Caco-2 (cell line): ENCODE measurements around the gene C5orf24. TPM values are rescaled to one million over a fixed set of nuclear protein-coding genes. Genes with fewer than 3 reads are reported as not detected.
"Not testable (repeated sequence)": the region's sequence is repeated elsewhere in the genome, so short reads cannot be mapped to it uniquely, and the experiment has no call there.

Source experiments
- BruUV-seq: library from RNA; stranded (reverse); fragments of 400-500 nt; replicated peaks from 2 replicates; lab custom pipeline; 2021; lab: Mats Ljungman, UMichigan
- CTCF ChIA-PET: fragments of 300-600 bp; sonication (Branson Sonifier 250); formaldehyde crosslinking; loops from one replicate; lab custom pipeline; 2022; ENCODE audit warnings: antibody characterized with exemption; lab: Charles Lee
- POLR2A ChIA-PET: fragments of 300-600 bp; sonication (Branson Sonifier 250); formaldehyde crosslinking; loops from one replicate; lab custom pipeline; 2022; ENCODE audit warnings: antibody characterized with exemption; lab: Charles Lee
- DNase-seq, 2 experiments: peaks; one replicate each; pipeline versions ENCODE4 v3.0.0 to v3.0.0-alpha.2; 2020 to 2022
- H3K27me3 ChIP-seq: replicated peaks from 2 replicates; pipeline ENCODE4 v1.6.0; 2011; ENCODE audit warnings: low read length; ENCODE audit not compliant: control insufficient read depth, insufficient read depth
- H3K36me3 ChIP-seq: 2 replicates; pipeline ENCODE4 v1.5.1; 2011; ENCODE audit warnings: low read length; ENCODE audit not compliant: control insufficient read depth, insufficient read depth
- H3K4me1 ChIP-seq: fragments of 250-450 bp; sonication (Bioruptor Pico); 2 replicates; pipeline ENCODE4 v1.5.1; 2020; ENCODE audit warnings: mild to moderate bottlenecking
- H3K4me3 ChIP-seq: 2 replicates; pipeline ENCODE4 v1.5.1; 2011; ENCODE audit warnings: low read depth, mild to moderate bottlenecking, control low read depth, low read length
- H3K9me3 ChIP-seq: fragments of 250-450 bp; sonication (Bioruptor Pico); 2 replicates; pipeline ENCODE4 v1.5.1; 2020; ENCODE audit warnings: mild to moderate bottlenecking, moderate library complexity
- H3K27ac Mint-ChIP-seq: one replicate; pipeline ENCODE4 v1.8.0; 2022; ENCODE audit warnings: mixed read lengths; ENCODE audit not compliant: unreplicated experiment
- H3K27me3 Mint-ChIP-seq: one replicate; pipeline ENCODE4 v1.8.0; 2022; ENCODE audit warnings: mixed read lengths; ENCODE audit not compliant: insufficient read depth, unreplicated experiment
- H3K36me3 Mint-ChIP-seq: one replicate; pipeline ENCODE4 v1.8.0; 2022; ENCODE audit warnings: mild to moderate bottlenecking, mixed read lengths; ENCODE audit not compliant: insufficient read depth, unreplicated experiment
- H3K4me1 Mint-ChIP-seq: one replicate; pipeline ENCODE4 v1.8.0; 2022; ENCODE audit warnings: low read depth, mixed read lengths; ENCODE audit not compliant: unreplicated experiment
- H3K4me3 Mint-ChIP-seq: one replicate; pipeline ENCODE4 v1.8.0; 2022; ENCODE audit warnings: mild to moderate bottlenecking, moderate library complexity, mixed read lengths; ENCODE audit not compliant: unreplicated experiment
- H3K9me3 Mint-ChIP-seq: one replicate; pipeline ENCODE4 v1.8.0; 2022; ENCODE audit warnings: mixed read lengths; ENCODE audit not compliant: unreplicated experiment
- CTCF ChIP-seq, 2 experiments: fragments of 200-600 bp in 1 of 2; IDR thresholded peaks; 1 replicate in 1 of 2; 2 replicates in 1 of 2; pipeline versions ENCODE4 v1.5.1 to v1.8.0; 2011 to 2022; ENCODE audit warnings: antibody characterized with exemption in 1 of 2, control low read depth in 1 of 2, inconsistent platforms in 1 of 2, low read depth in 1 of 2, low read length in 1 of 2, mild to moderate bottlenecking in 1 of 2, moderate library complexity in 1 of 2; ENCODE audit not compliant: insufficient read depth in 1 of 2, severe bottlenecking in 1 of 2, unreplicated experiment in 1 of 2
- intact Hi-C: fragments of 100-400 bp; cut with micrococcal nuclease; formaldehyde crosslinking; loops from one replicate; pipeline ENCODE4 v1.10.0; 2022; ENCODE audit not compliant: unreplicated experiment
- total RNA-seq: library from RNA; stranded (reverse); gene quantifications from 2 replicates; pipeline ENCODE4 v1.2.3, GENCODE V29; 2022

Gene C5orf24
- total RNA-seq, 1 experiment from 2014 or later: 48.7 TPM

- POLR2A ChIA-PET: interaction anchor here (0.9 kb wide), 1 partner anchor 58 kb away, joined by 3 read pairs; no protein-coding TSS in a partner anchor
- Mint-ChIP-seq H3K36me3 (peaks cover 61% of the 10 kb centered on the region), H3K4me3 (peak overlapping the region; percentile 97), H3K27ac (peak overlapping the region; percentile 97), H3K9me3 (no peaks in the 10 kb centered on the region), H3K4me1 (peaks cover 6% of the 10 kb centered on the region), H3K27me3 (no peaks in the 10 kb centered on the region)
- no peak for DNase-seq
- BruUV-seq: TSS peak; percentile 70
- intact Hi-C loops: loop anchor here (1.0 to 2.0 kb wide), 3 partner anchors 28 to 88 kb away; partner anchors contain the start of genes DDX46, PCBD2 and TXNDC15
- CTCF ChIA-PET: interaction anchor here (1.6 kb wide), 1 partner anchor 58 kb away, joined by 4 read pairs; the partner anchor contains the start of gene PCBD2
- Histone ChIP-seq H3K9me3 (no peaks in the 10 kb centered on the region), H3K27me3 (no peaks in the 10 kb centered on the region), H3K36me3 (no peaks in the 10 kb centered on the region; the same call in 1 of the 2 replicates), H3K4me3 (peak overlapping the region; percentile 96), H3K4me1 (peaks cover 9% of the 10 kb centered on the region; the same call in 1 of the 2 replicates)
- no peak for TF ChIP-seq CTCF (IDR thresholded peaks at IDR 0.05; ENCODE audit: insufficient read depth in 1 of 2, low read depth in 1 of 2, low read length in 1 of 2, severe bottlenecking in 1 of 2, unreplicated experiment in 1 of 2)
These were observed 833 bp downstream of the C5orf24 start for GRCh38 chr5:134846641-134846960.

- peaks cover 61% of the 10 kb centered on the region for H3K36me3 Mint-ChIP-seq
- H3K4me1 Mint-ChIP-seq, DNase-seq, H3K27ac Mint-ChIP-seq, H3K27me3 ChIP-seq, H3K27me3 Mint-ChIP-seq, H3K9me3 Mint-ChIP-seq, H3K9me3 ChIP-seq, H3K4me1 ChIP-seq, intact Hi-C loops, BruUV-seq, H3K36me3 ChIP-seq, H3K4me3 ChIP-seq, POLR2A ChIA-PET, H3K4me3 Mint-ChIP-seq: not testable (repeated sequence)
- CTCF ChIA-PET: interaction anchor here (0.6 kb wide), 1 partner anchor 870 kb away, joined by 3 read pairs; no protein-coding TSS in a partner anchor
These were observed 3.7 kb downstream of the C5orf24 start for GRCh38 chr5:134849434-134849933.

- Histone ChIP-seq H3K36me3 (peaks cover 3% of the 10 kb centered on the region), H3K4me1 (0 out of 2 replicates have a peak, but pooled peaks cover 5% of the 10 kb centered on the region), H3K9me3 (no peaks in the 10 kb centered on the region), H3K4me3 (no peak overlapping the region), H3K27me3 (no peaks in the 10 kb centered on the region)
- ChIA-PET POLR2A (interaction anchor here (0.5 kb wide), 1 partner anchor 82 kb away, joined by 5 read pairs; no protein-coding TSS in a partner anchor), CTCF (interaction anchor here (0.5 kb wide), 1 partner anchor 106 kb away, joined by 5 read pairs; no protein-coding TSS in a partner anchor)
- H3K27ac Mint-ChIP-seq: no peak overlapping the region
- no TSS peak for BruUV-seq
- peaks cover 49% of the 10 kb centered on the region for H3K36me3 Mint-ChIP-seq
- DNase-seq: peak in 1 of 2 experiments; percentile 34
- peak; percentile 46 to 60 for TF ChIP-seq CTCF (IDR thresholded peaks at IDR 0.05; ENCODE audit: insufficient read depth in 1 of 2, low read depth in 1 of 2, low read length in 1 of 2, severe bottlenecking in 1 of 2, unreplicated experiment in 1 of 2)
- H3K4me3 Mint-ChIP-seq: no peak overlapping the region
- peaks cover 4% of the 10 kb centered on the region for H3K4me1 Mint-ChIP-seq
- no peaks in the 10 kb centered on the region for H3K9me3 Mint-ChIP-seq
- intact Hi-C loops: no loop called here
- no peaks in the 10 kb centered on the region for H3K27me3 Mint-ChIP-seq
These were observed 5.6 kb downstream of the C5orf24 start for GRCh38 chr5:134851307-134851923.

- CTCF ChIA-PET, H3K27ac Mint-ChIP-seq, H3K36me3 ChIP-seq, H3K9me3 ChIP-seq, H3K9me3 Mint-ChIP-seq, H3K27me3 Mint-ChIP-seq, H3K4me1 Mint-ChIP-seq, H3K4me3 Mint-ChIP-seq, H3K4me1 ChIP-seq, intact Hi-C loops, H3K27me3 ChIP-seq, H3K4me3 ChIP-seq, POLR2A ChIA-PET, BruUV-seq, DNase-seq: not testable (repeated sequence)
- peaks cover 54% of the 10 kb centered on the region for H3K36me3 Mint-ChIP-seq
These were observed 10.7 kb downstream of the C5orf24 start for GRCh38 chr5:134856465-134856864.
